Activated B cell treated with CpG ODN at 0.5 μM for 24 hours (primary cell): ENCODE measurements around the gene WWOX. TPM values are rescaled to one million over a fixed set of nuclear protein-coding genes. Genes with fewer than 3 reads are reported as not detected.

Experiments
- ATAC-seq: fragments of 200-7000 bp; cut with Tn5 transposase; one replicate; pipeline ENCODE4 v1.10.0; 2021; ENCODE audit warnings: low read depth, mild to moderate bottlenecking, moderate library complexity
- CTCF ChIA-PET: fragments of 350-600 bp; sonication (Branson Sonifier 250); formaldehyde crosslinking; loops from one replicate; lab custom pipeline; 2021; ENCODE audit warnings: antibody characterized with exemption; lab: Charles Lee
- POLR2A ChIA-PET: fragments of 350-600 bp; sonication (Branson Sonifier 250); formaldehyde crosslinking; loops from one replicate; lab custom pipeline; 2021; ENCODE audit warnings: antibody characterized with exemption; lab: Charles Lee
- DNase-seq: peaks from one replicate; pipeline ENCODE4 v3.0.0; 2022
- H3K27ac Mint-ChIP-seq: one replicate; pipeline ENCODE4 v1.8.0; 2020; ENCODE audit warnings: mixed read lengths
- H3K27me3 Mint-ChIP-seq: one replicate; pipeline ENCODE4 v1.8.0; 2021; ENCODE audit warnings: mixed read lengths
- H3K36me3 Mint-ChIP-seq: one replicate; pipeline ENCODE4 v1.8.0; 2021; ENCODE audit warnings: low read depth, mixed read lengths
- H3K4me1 Mint-ChIP-seq: one replicate; pipeline ENCODE4 v1.8.0; 2021; ENCODE audit warnings: mixed read lengths
- H3K4me3 Mint-ChIP-seq: one replicate; pipeline ENCODE4 v1.8.0; 2020; ENCODE audit warnings: mild to moderate bottlenecking, mixed read lengths
- H3K9me3 Mint-ChIP-seq: one replicate; pipeline ENCODE4 v1.8.0; 2020; ENCODE audit warnings: mixed read lengths
- CTCF ChIP-seq: fragments of 200-600 bp; IDR thresholded peaks from one replicate; pipeline ENCODE4 v1.8.0; 2022; ENCODE audit warnings: antibody characterized with exemption, mild to moderate bottlenecking
- intact Hi-C: fragments of 100-400 bp; cut with micrococcal nuclease; formaldehyde crosslinking; loops from one replicate; pipeline ENCODE4 v1.15.1; 2024
- total RNA-seq: library from RNA; stranded (reverse); gene quantifications from 2 replicates; pipeline ENCODE4 v1.2.3, GENCODE V29; 2022

The WWOX gene
- total RNA-seq, 1 donor from 2014 or later = 22.6 TPM

- H3K4me1 Mint-ChIP-seq = peaks cover 4% of the 10 kb centered on the region
- intact Hi-C loops = loop anchor here (10.0 kb wide), 1 partner anchor 1535 kb away; no protein-coding TSS in a partner anchor
Measured at GRCh38 chr16:78929841-78930240, 830.4 kb downstream of the WWOX start.

GRCh38 chr16:78930561-78930960, 831.1 kb downstream of the WWOX start:
- H3K27ac Mint-ChIP-seq = no peak overlapping the region
- DNase-seq (no peak), ATAC-seq (no peak)
- CTCF ChIA-PET = no interaction called here
- H3K4me3 Mint-ChIP-seq = no peak overlapping the region
- no peaks in the 10 kb centered on the region for H3K27me3 Mint-ChIP-seq
- no peaks in the 10 kb centered on the region for H3K36me3 Mint-ChIP-seq
- peaks cover 5% of the 10 kb centered on the region for H3K4me1 Mint-ChIP-seq
- peaks cover 5% of the 10 kb centered on the region for H3K9me3 Mint-ChIP-seq
- POLR2A ChIA-PET = interaction anchor here (1.1 kb wide), 1 partner anchor 77 kb away, joined by 3 read pairs; no protein-coding TSS in a partner anchor
- TF ChIP-seq CTCF = no peak
- intact Hi-C loops = no loop called here

More at GRCh38 chr16:78929841-78930240, 830.4 kb downstream of the WWOX start:
- ATAC-seq (no peak), DNase-seq (no peak)
- Mint-ChIP-seq H3K4me3 (no peak overlapping the region), H3K27me3 (no peaks in the 10 kb centered on the region), H3K27ac (no peak overlapping the region), H3K9me3 (peaks cover 4% of the 10 kb centered on the region), H3K36me3 (no peaks in the 10 kb centered on the region)
- TF ChIP-seq CTCF = no peak
- CTCF ChIA-PET = no interaction called here
- POLR2A ChIA-PET = interaction anchor here (1.1 kb wide), 1 partner anchor 78 kb away, joined by 3 read pairs; no protein-coding TSS in a partner anchor

- no peak for TF ChIP-seq CTCF
- no peak overlapping the region for H3K27ac Mint-ChIP-seq
- CTCF ChIA-PET = no interaction called here
- H3K36me3 Mint-ChIP-seq = no peaks in the 10 kb centered on the region
- peaks cover 5% of the 10 kb centered on the region for H3K4me1 Mint-ChIP-seq
- DNase-seq = no peak
- peaks cover 5% of the 10 kb centered on the region for H3K9me3 Mint-ChIP-seq
- intact Hi-C loops = no loop called here
- POLR2A ChIA-PET = no interaction called here
- H3K4me3 Mint-ChIP-seq = no peak overlapping the region
- H3K27me3 Mint-ChIP-seq = no peaks in the 10 kb centered on the region
- ATAC-seq = no peak
Measured at GRCh38 chr16:78931267-78931666, 831.8 kb downstream of the WWOX start.

- intact Hi-C loops = no loop called here
- no peak for TF ChIP-seq CTCF
- DNase-seq (no peak), ATAC-seq (no peak)
- POLR2A ChIA-PET = no interaction called here
- Mint-ChIP-seq H3K36me3 (no peaks in the 10 kb centered on the region), H3K27me3 (no peaks in the 10 kb centered on the region), H3K4me3 (no peak overlapping the region), H3K27ac (no peak overlapping the region), H3K9me3 (peaks cover 5% of the 10 kb centered on the region), H3K4me1 (peaks cover 5% of the 10 kb centered on the region)
- CTCF ChIA-PET = no interaction called here
Measured at GRCh38 chr16:78931678-78932077, 832.2 kb downstream of the WWOX start.

GRCh38 chr16:78932355-78932943, 833.0 kb downstream of the WWOX start:
- Mint-ChIP-seq H3K27ac (no peak overlapping the region), H3K27me3 (no peaks in the 10 kb centered on the region), H3K36me3 (no peaks in the 10 kb centered on the region), H3K4me3 (no peak overlapping the region), H3K4me1 (peaks cover 5% of the 10 kb centered on the region), H3K9me3 (peaks cover 5% of the 10 kb centered on the region)
- ChIA-PET CTCF (no interaction called here), POLR2A (no interaction called here)
- ATAC-seq = no peak
- DNase-seq = no peak
- no peak for TF ChIP-seq CTCF
- intact Hi-C loops = no loop called here
